ENCODE measurements around the gene CLEC4G.
"Not testable (repeated sequence)": the region's sequence is repeated elsewhere in the genome, so short reads cannot be mapped to it uniquely, and the experiment has no call there.

Gene CLEC4G, protein sequence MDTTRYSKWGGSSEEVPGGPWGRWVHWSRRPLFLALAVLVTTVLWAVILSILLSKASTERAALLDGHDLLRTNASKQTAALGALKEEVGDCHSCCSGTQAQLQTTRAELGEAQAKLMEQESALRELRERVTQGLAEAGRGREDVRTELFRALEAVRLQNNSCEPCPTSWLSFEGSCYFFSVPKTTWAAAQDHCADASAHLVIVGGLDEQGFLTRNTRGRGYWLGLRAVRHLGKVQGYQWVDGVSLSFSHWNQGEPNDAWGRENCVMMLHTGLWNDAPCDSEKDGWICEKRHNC

DNA sequence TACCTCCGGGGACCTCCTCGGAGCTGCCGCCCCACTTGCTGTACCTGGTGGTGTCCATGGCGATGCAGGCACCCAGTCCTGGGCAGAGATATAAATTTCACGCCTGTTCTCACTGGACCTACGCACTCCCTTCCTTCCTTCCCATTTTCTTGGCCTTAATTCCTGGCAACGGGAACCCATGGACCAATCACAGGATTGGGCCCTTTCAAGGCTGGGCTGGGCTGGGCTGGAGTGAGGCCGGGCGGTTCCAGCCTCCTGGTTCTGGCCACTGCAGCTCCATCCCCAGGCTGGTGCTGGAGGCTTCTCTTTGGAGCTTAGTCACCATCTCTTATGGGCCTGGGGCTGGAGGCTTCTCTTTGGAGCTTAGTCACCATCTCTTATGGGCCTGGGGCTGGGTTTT is at the start of gene CLEC4G:
CLEC4G (minus strand) TSS at position 66 of the 400 bp plus-strand sequence; CDS start at position 58, 8 bp downstream.
- no peak for DNase-seq

DNA sequence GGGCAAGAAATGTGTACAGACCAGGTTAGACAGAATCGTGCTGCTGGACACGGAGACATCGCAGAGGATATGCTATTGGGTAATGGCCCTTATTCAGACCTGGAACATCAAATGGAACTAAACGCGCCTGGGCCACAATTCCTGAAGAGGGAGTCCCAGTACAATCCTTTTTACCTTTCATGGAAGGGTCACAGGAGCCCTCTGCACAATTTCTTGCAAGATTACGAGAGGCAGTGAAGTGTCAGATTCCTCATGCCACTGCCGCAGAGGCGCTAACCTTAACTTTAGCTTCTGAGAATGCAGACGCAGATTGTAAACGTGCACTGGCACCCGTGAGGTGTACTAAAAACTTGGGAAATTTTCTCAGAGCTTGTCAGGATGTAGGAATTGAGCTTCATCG is 49.2 kb upstream of the CLEC4G start:
- DNase-seq = no peak

DNA sequence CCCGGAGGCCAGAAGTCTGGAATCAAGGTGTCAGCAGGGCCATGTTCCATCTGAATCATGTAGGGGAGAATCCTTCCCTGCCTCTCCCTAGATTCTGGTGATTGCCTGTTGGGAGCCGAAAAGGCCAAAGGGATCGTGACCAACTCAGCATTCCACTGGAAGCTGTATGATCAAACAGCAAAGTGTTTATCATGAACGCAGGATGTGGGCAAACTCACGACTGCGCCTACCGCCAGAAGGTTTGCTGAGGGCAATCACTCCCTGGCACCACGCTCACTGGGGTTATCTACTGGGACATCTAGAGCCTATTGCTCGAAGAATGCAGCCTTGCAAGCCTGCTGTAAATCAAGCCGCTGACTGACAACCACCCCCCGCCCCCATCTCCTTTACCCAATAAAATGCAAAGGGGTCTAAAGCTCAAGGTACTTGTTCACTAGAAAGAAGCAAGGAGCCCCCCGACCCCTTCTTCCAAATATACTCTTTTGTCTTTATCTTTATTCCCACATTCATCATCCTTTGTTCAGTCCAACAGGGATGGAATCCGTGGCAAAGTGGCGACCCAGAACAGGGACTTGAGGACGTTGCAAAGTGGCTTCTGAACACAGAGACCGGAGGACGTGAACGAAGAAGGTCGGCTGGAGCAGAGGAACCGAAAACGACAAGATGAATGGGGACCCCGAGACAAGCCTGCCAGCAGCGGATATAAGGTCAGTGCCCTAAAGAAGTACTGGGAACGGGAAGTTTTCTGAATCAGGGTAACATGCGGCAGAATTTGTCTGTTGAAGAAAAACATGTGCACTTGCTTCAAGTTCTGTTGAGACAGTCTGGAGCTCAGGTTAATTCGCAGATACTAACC is 47.9 kb upstream of the CLEC4G start:
- DNase-seq = no peak

GRCh38 chr19:7778081-7778480 is 46.2 kb upstream of the CLEC4G start:
- DNase-seq = no peak

- DNase-seq = no peak
These were observed 43.9 kb upstream of the CLEC4G start for GRCh38 chr19:7775761-7776160.

- no peak for DNase-seq
These were observed 41.9 kb upstream of the CLEC4G start for GRCh38 chr19:7773841-7774240.

DNA sequence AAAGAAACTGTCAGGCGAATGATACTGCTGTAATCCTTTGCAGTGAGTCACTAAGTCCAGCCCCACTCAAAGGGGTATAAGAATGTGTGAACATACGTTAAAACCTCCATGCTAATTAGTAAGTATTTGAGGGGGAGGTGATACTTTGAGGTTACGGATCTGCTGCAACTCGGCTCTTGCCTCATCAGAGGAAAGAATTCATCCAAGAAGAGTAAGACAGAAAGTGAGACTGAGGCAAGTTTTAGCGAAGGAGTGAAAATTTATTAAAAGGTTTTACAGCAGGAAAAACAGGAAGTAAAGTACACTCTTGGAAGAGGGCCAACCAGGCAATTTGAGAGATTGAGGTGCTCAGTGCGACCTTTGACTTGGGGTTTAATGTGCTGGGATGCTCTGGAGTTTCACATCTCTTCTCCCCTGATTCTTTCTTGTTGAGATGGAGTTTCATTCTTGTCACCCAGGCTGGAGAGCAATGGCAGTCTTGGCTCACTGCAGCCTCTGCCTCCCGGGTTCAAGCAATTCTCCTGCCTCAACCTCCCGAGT is 40.9 kb upstream of the CLEC4G start:
- DNase-seq = peak; percentile 81

DNA sequence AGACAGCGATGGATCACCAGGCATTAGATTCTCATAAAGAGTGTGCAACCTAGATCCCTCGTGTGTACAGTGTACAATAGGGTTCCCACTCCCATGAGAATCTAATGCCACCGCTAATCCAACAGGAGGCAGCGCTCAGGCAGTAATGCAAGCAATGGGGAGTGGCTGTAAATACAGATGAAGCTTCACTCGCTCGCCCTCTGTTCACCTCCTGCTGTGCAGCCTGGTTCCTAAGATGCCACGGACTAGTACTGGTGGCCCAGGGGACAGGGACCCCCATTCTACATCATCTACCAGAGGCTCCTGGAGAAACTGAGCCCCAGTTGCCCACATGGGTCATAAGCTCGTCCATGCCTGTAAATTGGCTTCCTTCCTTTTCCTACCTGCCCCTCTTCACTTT is 39.2 kb upstream of the CLEC4G start:
- no peak for DNase-seq

DNA sequence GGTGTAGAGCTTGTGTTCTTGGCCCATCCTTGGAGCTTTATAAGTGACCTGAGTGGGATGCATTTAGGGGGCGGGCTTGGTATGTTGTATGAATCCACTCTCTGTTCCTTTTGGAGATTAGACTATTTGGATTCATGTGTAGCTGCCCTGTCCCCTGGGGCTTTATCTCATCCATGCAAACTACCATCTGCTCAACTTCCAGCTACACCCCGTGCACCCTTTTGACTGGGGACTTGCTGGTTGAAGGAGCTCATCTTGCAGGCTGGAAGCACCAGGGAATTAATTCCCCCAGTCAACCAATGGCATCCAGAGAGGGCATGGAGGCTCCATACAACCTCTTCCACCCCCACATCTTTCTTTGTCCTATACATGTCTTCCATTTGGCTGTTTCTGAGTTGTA is 37.3 kb upstream of the CLEC4G start:
- DNase-seq = no peak

DNA sequence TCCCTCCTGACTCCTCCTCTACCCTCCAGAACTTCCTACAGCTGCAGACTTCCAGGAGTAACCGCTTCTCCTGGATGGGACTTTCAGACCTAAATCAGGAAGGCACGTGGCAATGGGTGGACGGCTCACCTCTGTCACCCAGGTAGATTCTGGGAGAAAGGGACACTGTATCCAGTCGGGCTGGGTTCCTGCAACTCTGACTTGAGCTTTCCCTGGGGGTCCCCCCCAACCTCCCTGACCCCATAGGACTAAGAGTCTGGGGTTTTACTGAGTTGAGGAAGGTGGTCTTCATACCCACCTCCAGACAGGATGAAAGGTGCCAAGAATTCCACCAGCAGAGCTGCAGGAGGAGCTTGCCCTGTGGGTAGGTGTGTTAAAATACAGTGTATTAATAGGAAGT is 35.6 kb upstream of the CLEC4G start:
- DNase-seq = no peak

- DNase-seq = no peak
These were observed 34.6 kb upstream of the CLEC4G start for GRCh38 chr19:7766535-7766934.

- not testable (repeated sequence) for DNase-seq
These were observed 33.1 kb upstream of the CLEC4G start for GRCh38 chr19:7765043-7765442.

- DNase-seq = not testable (repeated sequence)
These were observed 32.2 kb upstream of the CLEC4G start for GRCh38 chr19:7764157-7764556.

GRCh38 chr19:7763696-7764095 is 31.8 kb upstream of the CLEC4G start:
- no peak for DNase-seq

GRCh38 chr19:7762719-7763293 is 30.9 kb upstream of the CLEC4G start, which contains the start of gene CLEC4M:
Gene CLEC4M, plus strand, starts transcription at chr19:7763243. Its CDS starts 24 bp downstream, at chr19:7763267.
- no peak for DNase-seq

GRCh38 chr19:7759156-7759555 is 27.2 kb upstream of the CLEC4G start:
- DNase-seq = no peak

DNA sequence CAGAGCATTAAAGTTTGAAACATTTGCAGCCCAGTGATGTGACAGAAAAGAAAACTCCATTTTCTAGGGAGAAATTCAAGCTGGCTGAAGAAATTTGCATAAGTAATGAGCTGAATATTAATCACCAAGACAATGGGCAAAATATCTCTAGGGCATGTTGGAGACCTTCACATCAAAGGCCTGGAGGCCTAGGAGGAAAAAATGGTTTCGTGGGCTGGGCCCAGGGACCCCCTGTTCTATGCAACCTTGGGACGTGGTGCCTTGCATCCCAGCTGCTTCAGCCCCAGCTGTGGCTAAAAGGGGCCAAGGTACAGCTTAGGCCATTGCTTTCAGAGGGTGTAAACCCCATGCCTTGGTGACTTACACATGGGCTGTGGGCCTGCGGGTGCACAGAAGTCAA is 25.4 kb upstream of the CLEC4G start:
- DNase-seq = no peak

DNA sequence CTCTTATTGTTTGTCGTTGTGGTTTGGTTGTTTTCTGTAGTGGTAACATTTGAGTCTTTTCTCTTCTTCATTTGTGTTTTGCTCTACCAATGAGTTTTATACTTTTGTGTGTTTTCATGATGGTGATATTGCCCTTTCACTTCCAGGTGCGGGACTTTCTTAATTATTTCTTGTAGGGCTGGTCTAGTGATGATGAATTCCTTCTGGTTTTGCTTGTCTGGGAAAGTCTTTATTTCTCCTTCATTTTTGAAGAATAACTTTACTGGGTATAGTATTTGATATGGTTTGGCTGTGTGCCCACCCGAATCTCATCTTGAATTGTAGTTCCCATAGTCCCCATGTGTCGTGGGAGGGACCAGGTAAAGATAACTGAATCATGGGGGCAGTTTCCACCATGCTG is 24.3 kb upstream of the CLEC4G start:
- no peak for DNase-seq

DNA sequence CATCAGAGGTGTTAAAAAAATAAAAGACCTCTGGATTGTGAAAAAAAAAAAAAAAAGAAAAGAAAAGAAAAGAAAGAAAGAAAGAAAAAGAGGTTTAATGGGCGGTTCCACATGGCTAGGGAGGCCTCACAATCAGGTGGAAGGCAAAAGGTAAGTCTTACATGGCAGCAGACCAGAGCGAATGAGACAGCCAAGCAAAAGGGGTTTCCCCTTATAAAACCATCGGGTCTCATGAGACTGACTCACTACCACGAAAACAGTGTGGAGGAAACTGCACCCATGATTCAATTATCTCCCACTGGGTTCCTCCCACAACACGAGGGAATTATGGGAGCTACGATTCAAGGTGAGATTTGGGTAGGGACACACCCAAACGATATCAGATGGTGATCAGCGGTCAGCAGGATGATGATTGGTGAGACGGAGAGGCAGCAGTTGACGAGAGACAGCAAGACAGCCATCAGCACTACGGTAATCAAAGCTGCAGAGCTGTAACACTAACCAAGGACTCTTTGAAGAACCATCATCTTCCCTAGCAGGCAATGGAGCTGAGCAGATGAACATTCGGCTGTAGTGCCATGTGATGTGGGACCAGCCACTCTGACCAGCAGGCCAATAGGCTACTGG is 19.4 kb upstream of the CLEC4G start:
- DNase-seq = peak; percentile 64

DNA sequence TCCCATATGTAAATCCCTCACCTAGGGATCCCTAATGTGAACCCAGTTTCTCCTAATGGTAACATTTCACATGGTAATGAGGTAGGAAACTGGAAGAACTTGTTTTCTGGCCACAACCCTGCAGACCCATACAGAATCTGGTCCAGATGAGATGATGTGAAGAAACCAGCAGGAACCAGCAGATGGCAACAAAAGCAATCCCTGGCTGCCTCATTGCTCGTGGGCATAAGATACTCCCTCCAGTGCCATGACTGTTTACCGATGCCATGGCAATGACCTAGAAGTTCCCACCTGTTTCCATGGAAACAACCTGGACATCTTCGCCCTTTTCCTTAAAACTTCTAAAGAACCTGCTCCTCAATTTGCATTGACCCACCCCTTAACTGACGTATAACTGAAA is 16.8 kb upstream of the CLEC4G start:
- no peak for DNase-seq

GRCh38 chr19:7748171-7748570 is 16.3 kb upstream of the CLEC4G start:
- no peak for DNase-seq

DNA sequence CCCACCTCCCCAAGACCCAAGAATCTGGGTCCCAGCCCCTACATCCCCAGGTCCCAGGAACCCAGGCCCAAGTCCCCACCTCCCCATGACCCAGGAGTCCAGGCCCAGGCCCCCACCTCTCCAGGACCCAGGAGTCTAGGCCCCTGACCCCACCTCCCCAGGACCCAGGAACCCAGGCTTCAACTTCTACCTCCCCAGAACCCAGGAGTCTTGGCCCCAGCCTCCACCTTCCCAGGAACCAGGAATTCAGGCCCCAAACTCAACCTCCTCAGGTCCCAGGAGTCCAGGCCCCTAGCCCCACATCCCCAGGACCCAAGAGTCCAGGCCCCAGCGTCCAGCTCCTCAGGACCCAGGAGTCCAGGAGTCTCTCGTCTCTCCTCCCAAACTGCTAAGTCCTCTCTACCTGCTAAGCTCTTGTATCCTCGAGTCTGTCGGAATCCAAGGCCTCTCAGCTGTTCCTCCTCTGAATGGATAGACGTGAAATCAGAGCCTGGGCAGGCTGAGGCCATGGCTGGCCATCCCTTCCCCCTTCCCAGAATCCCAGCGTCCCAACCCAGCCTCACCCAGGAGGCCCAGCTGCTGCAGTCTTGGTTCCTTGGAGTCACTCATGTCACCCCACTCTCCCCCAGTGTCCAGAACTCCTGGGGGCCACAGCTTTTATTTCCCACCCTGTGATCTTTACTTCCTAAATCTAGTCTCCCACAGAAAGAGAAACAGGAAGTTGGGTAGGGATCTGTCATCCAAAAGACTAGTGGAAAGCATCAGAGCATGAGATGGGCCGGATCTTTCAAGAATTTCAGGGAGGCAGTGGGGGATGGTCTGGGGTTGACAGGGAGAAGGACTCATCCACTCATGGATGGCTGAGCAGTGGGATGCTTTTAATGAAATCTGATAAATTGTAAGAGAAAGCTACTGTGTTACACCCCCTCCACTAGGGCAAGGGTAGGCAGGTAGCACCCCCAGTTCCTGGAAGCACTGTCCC is 15.3 kb upstream of the CLEC4G start, which contains the start of gene CD209:
CD209 (minus strand) TSS at position 632 of the 982 bp plus-strand sequence; CDS start at position 609, 23 bp downstream.
- DNase-seq = no peak
